Kidney epithelial cell (primary cell): Measurements from ENCODE around the gene EDIL3. TPM values are rescaled to one million over a fixed set of nuclear protein-coding genes. Genes with fewer than 3 reads are reported as not detected.

Source experiments
- DNase-seq: peaks from one replicate; pipeline ENCODE4 v3.0.0-alpha.2; 2010; ENCODE audit warnings: low read depth
- H3K27me3 ChIP-seq: 2 replicates; pipeline ENCODE4 v1.6.0; 2011; ENCODE audit warnings: low read length; ENCODE audit not compliant: control insufficient read depth, insufficient read depth
- H3K36me3 ChIP-seq: 2 replicates; pipeline ENCODE4 v1.5.1; 2011; ENCODE audit warnings: low read length; ENCODE audit not compliant: control insufficient read depth, insufficient read depth
- H3K4me3 ChIP-seq: 2 replicates; pipeline ENCODE4 v1.5.1; 2011; ENCODE audit warnings: low read depth, mild to moderate bottlenecking, control low read depth, low read length
- CTCF ChIP-seq: IDR thresholded peaks from 2 replicates; pipeline ENCODE4 v1.5.1; 2011; ENCODE audit warnings: mild to moderate bottlenecking, moderate library complexity, low read length, control low read depth, inconsistent platforms; ENCODE audit not compliant: insufficient read depth, poor library complexity, severe bottlenecking
- total RNA-seq: library from RNA; depleted of rRNA; stranded (reverse); fragments of >200 nt; gene quantifications from 2 replicates; pipeline ENCODE4 v1.2.3, GENCODE V29; 2015

The EDIL3 gene
- total RNA-seq, 1 donor from 2014 or later: 41.7 TPM

DNA sequence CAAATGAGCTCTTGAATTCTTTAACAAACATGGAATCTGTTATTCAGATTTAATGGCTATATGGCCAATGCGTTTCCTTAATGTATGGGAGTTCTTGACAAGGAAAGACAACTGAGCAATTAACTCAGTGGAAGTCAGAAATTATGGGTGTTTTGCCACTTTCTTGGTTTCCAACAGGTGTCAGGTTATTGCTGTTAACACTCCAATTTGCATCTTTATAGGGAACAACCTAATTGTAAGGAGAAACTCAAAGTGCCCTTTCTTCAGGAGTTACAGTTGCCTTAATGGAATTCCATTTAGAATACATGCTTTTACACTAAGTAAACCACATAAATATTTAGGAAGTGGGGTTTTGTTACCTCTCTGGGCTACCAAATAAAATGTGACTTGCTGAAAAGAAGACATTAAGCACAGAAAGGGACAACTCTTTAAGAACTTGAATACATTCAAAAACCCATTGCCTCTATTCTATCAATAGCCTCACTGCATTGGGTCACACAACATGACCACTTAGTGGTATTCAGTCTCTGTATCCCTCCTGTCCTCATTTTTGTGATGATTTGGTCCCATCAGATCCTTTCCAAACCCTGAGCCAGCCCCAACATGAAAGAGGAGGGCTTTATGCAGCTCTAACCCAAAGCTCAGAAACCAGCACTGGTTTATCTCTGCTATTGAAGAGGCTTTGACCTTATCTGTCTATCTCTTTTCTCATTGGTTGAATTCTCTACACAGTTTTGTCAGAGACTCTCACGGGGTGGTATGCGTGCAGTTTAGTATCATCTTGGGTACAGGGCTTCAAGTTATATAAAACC, 118.7 kb downstream of the EDIL3 start:
- no peaks in the 10 kb centered on the region for H3K36me3 ChIP-seq
- no peak for TF ChIP-seq CTCF
- H3K4me3 ChIP-seq: no peak overlapping the region
- no peak for DNase-seq
- no peaks in the 10 kb centered on the region for H3K27me3 ChIP-seq

GRCh38 chr5:84265130-84265529, 119.5 kb downstream of the EDIL3 start:
- no peaks in the 10 kb centered on the region for H3K36me3 ChIP-seq
- no peak for DNase-seq
- TF ChIP-seq CTCF: no peak
- no peaks in the 10 kb centered on the region for H3K27me3 ChIP-seq
- no peak overlapping the region for H3K4me3 ChIP-seq

DNA sequence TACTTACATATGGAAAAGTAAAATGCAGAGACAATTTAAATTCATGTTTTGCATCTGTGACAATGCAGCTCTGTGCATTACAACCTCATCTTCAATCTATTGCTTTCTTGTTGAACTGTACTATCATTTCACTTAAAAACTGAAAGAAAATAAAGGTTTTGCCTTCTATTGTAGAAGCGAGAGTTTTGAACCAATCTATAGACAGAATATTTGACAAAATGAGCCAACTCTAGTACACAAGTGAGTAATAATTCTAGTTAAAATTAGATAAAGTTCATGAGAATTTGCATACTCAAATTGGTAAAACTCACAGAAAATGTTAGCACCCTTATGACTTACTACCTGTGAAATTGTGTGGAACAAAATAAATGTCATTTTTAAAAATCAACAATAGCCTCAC, 123.7 kb downstream of the EDIL3 start:
- Histone ChIP-seq H3K27me3 (no peaks in the 10 kb centered on the region), H3K4me3 (no peak overlapping the region), H3K36me3 (no peaks in the 10 kb centered on the region)
- DNase-seq: no peak
- TF ChIP-seq CTCF: no peak

DNA sequence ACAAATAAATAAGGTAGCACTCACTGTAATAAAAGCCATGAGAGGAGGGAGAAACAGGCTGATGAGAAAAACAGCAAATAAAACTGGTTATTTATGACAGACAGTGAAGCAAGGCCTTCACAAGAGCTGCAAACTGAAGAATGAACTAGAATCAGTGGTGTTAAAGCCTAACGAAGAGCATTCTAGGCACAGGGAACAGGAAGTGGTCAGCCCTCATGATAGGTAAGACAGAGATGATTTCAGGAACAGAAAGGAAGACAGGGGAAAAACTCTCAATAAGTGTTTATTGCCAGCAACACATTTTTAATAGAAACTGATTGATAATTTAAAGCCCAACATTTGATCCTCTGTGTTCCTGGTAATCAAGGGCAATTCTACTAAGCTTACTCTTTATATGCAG, 124.5 kb downstream of the EDIL3 start:
- Histone ChIP-seq H3K27me3 (no peaks in the 10 kb centered on the region), H3K36me3 (no peaks in the 10 kb centered on the region), H3K4me3 (no peak overlapping the region)
- TF ChIP-seq CTCF: no peak
- DNase-seq: no peak

- Histone ChIP-seq H3K36me3 (no peaks in the 10 kb centered on the region), H3K27me3 (no peaks in the 10 kb centered on the region), H3K4me3 (no peak overlapping the region)
- no peak for DNase-seq
- TF ChIP-seq CTCF: no peak
These were observed 125.2 kb downstream of the EDIL3 start for GRCh38 chr5:84259283-84260045.
